Activated CD4-positive, alpha-beta memory T cell treated with anti-CD3 and anti-CD28 coated beads, Interleukin-2, amount 10 ng/mL, durations not matched to agents 7 days and 5 days (primary cell): ENCODE results near the gene ITSN1. TPM values are rescaled to one million over a fixed set of nuclear protein-coding genes. Genes with fewer than 3 reads are reported as not detected.
"Not testable (repeated sequence)": the region's sequence is repeated elsewhere in the genome, so short reads cannot be mapped to it uniquely, and the experiment has no call there.

ENCODE experiments used
- CTCF ChIA-PET: fragments of 350-600 bp; sonication (Branson Sonifier 250); formaldehyde crosslinking; loops from one replicate; lab custom pipeline; 2021; ENCODE audit warnings: antibody characterized with exemption, inconsistent platforms; lab: Charles Lee
- POLR2A ChIA-PET: fragments of 350-600 bp; sonication (Branson Sonifier 250); formaldehyde crosslinking; loops from one replicate; lab custom pipeline; 2021; ENCODE audit warnings: antibody characterized with exemption; lab: Charles Lee
- DNase-seq: peaks from one replicate; pipeline ENCODE4 v3.0.0-alpha.2; 2020
- H3K27ac Mint-ChIP-seq: one replicate; pipeline ENCODE4 v1.8.0; 2021; ENCODE audit warnings: mild to moderate bottlenecking, mixed read lengths
- H3K27me3 Mint-ChIP-seq: one replicate; pipeline ENCODE4 v1.8.0; 2021; ENCODE audit warnings: mixed read lengths
- H3K36me3 Mint-ChIP-seq: one replicate; pipeline ENCODE4 v1.8.0; 2021; ENCODE audit warnings: low read depth, mixed read lengths
- H3K4me1 Mint-ChIP-seq: one replicate; pipeline ENCODE4 v1.8.0; 2021; ENCODE audit warnings: mixed read lengths
- H3K4me3 Mint-ChIP-seq: one replicate; pipeline ENCODE4 v1.8.0; 2021; ENCODE audit warnings: mild to moderate bottlenecking, mixed read lengths
- H3K9me3 Mint-ChIP-seq: one replicate; pipeline ENCODE4 v1.8.0; 2021; ENCODE audit warnings: mixed read lengths
- total RNA-seq, 2 experiments: library from RNA; stranded (reverse); gene quantifications; one replicate each; pipeline ENCODE4 v1.2.3, GENCODE V29; 2021

The ITSN1 gene
- total RNA-seq, 2 experiments from 2014 or later = 2.7 to 4.0 TPM

- Mint-ChIP-seq H3K9me3 (no peaks in the 10 kb centered on the region), H3K4me3 (no peak overlapping the region)
- CTCF ChIA-PET = no interaction called here
Measured at GRCh38 chr21:33775100-33775828, 133.0 kb downstream of the ITSN1 start.

GRCh38 chr21:33780631-33781030 lies 138.3 kb downstream of the ITSN1 start:
- Mint-ChIP-seq H3K27me3 (no peaks in the 10 kb centered on the region), H3K36me3 (no peaks in the 10 kb centered on the region), H3K27ac (no peak overlapping the region), H3K4me3 (no peak overlapping the region), H3K4me1 (no peaks in the 10 kb centered on the region), H3K9me3 (no peaks in the 10 kb centered on the region)
- POLR2A ChIA-PET = interaction anchor here (0.7 kb wide), 1 partner anchor 135 kb away, joined by 3 read pairs; the partner anchor contains the start of gene ATP5PO
- no peak for DNase-seq
- CTCF ChIA-PET = no interaction called here

More at GRCh38 chr21:33775100-33775828, 133.0 kb downstream of the ITSN1 start:
- Mint-ChIP-seq H3K27ac (no peak overlapping the region), H3K4me1 (no peaks in the 10 kb centered on the region), H3K27me3 (no peaks in the 10 kb centered on the region), H3K36me3 (no peaks in the 10 kb centered on the region)
- POLR2A ChIA-PET = no interaction called here
- DNase-seq = no peak

GRCh38 chr21:33781121-33781520 lies 138.8 kb downstream of the ITSN1 start:
- H3K27me3 Mint-ChIP-seq = no peaks in the 10 kb centered on the region
- no peak for DNase-seq
- H3K27ac Mint-ChIP-seq = no peak overlapping the region
- POLR2A ChIA-PET = interaction anchor here (0.7 kb wide), 1 partner anchor 134 kb away, joined by 3 read pairs; the partner anchor contains the start of gene ATP5PO
- no peak overlapping the region for H3K4me3 Mint-ChIP-seq
- no peaks in the 10 kb centered on the region for H3K9me3 Mint-ChIP-seq
- CTCF ChIA-PET = no interaction called here
- no peaks in the 10 kb centered on the region for H3K4me1 Mint-ChIP-seq
- H3K36me3 Mint-ChIP-seq = no peaks in the 10 kb centered on the region

GRCh38 chr21:33783187-33783979 lies 141.1 kb downstream of the ITSN1 start:
- ChIA-PET POLR2A (no interaction called here), CTCF (no interaction called here)
- H3K4me3 Mint-ChIP-seq = no peak overlapping the region
- H3K27me3 Mint-ChIP-seq = no peaks in the 10 kb centered on the region
- no peaks in the 10 kb centered on the region for H3K4me1 Mint-ChIP-seq
- H3K36me3 Mint-ChIP-seq = no peaks in the 10 kb centered on the region
- DNase-seq = no peak
- no peak overlapping the region for H3K27ac Mint-ChIP-seq
- no peaks in the 10 kb centered on the region for H3K9me3 Mint-ChIP-seq

- no peaks in the 10 kb centered on the region for H3K36me3 Mint-ChIP-seq
- H3K4me3 Mint-ChIP-seq = no peak overlapping the region
- H3K4me1 Mint-ChIP-seq = no peaks in the 10 kb centered on the region
- H3K27ac Mint-ChIP-seq = no peak overlapping the region
- ChIA-PET POLR2A (no interaction called here), CTCF (no interaction called here)
- no peak for DNase-seq
- H3K27me3 Mint-ChIP-seq = no peaks in the 10 kb centered on the region
- H3K9me3 Mint-ChIP-seq = no peaks in the 10 kb centered on the region
Measured at GRCh38 chr21:33787431-33787830, 145.1 kb downstream of the ITSN1 start.

- POLR2A ChIA-PET, H3K4me3 Mint-ChIP-seq, H3K27me3 Mint-ChIP-seq, H3K9me3 Mint-ChIP-seq, CTCF ChIA-PET, H3K36me3 Mint-ChIP-seq, H3K27ac Mint-ChIP-seq, H3K4me1 Mint-ChIP-seq, DNase-seq: not testable (repeated sequence)
Measured at GRCh38 chr21:33788438-33788837, 146.1 kb downstream of the ITSN1 start.

GRCh38 chr21:33789697-33790096 lies 147.4 kb downstream of the ITSN1 start:
- ChIA-PET POLR2A (no interaction called here), CTCF (no interaction called here)
- H3K27ac Mint-ChIP-seq = no peak overlapping the region
- H3K4me3 Mint-ChIP-seq = no peak overlapping the region
- H3K27me3 Mint-ChIP-seq = no peaks in the 10 kb centered on the region
- no peak for DNase-seq
- H3K4me1 Mint-ChIP-seq = no peaks in the 10 kb centered on the region
- H3K9me3 Mint-ChIP-seq = no peaks in the 10 kb centered on the region
- no peaks in the 10 kb centered on the region for H3K36me3 Mint-ChIP-seq

- POLR2A ChIA-PET = no interaction called here
- Mint-ChIP-seq H3K36me3 (no peaks in the 10 kb centered on the region), H3K9me3 (no peaks in the 10 kb centered on the region), H3K4me3 (no peak overlapping the region), H3K4me1 (no peaks in the 10 kb centered on the region), H3K27ac (no peak overlapping the region), H3K27me3 (no peaks in the 10 kb centered on the region)
- CTCF ChIA-PET = no interaction called here
- no peak for DNase-seq
Measured at GRCh38 chr21:33791073-33791472, 148.8 kb downstream of the ITSN1 start.

- Mint-ChIP-seq H3K27ac (no peak overlapping the region), H3K4me3 (no peak overlapping the region), H3K36me3 (no peaks in the 10 kb centered on the region), H3K27me3 (no peaks in the 10 kb centered on the region), H3K9me3 (no peaks in the 10 kb centered on the region), H3K4me1 (no peaks in the 10 kb centered on the region)
- ChIA-PET CTCF (no interaction called here), POLR2A (no interaction called here)
- DNase-seq = no peak
Measured at GRCh38 chr21:33794596-33794995, 152.3 kb downstream of the ITSN1 start.

- CTCF ChIA-PET = no interaction called here
- DNase-seq = no peak
- Mint-ChIP-seq H3K4me3 (no peak overlapping the region), H3K27ac (no peak overlapping the region), H3K9me3 (no peaks in the 10 kb centered on the region), H3K27me3 (no peaks in the 10 kb centered on the region), H3K4me1 (no peaks in the 10 kb centered on the region), H3K36me3 (no peaks in the 10 kb centered on the region)
- POLR2A ChIA-PET = no interaction called here
Measured at GRCh38 chr21:33797565-33797964, 155.3 kb downstream of the ITSN1 start.

GRCh38 chr21:33799378-33800090 lies 157.2 kb downstream of the ITSN1 start:
- no peak for DNase-seq
- Mint-ChIP-seq H3K9me3 (no peaks in the 10 kb centered on the region), H3K4me1 (no peaks in the 10 kb centered on the region), H3K4me3 (no peak overlapping the region), H3K36me3 (no peaks in the 10 kb centered on the region), H3K27ac (no peak overlapping the region), H3K27me3 (no peaks in the 10 kb centered on the region)
- ChIA-PET POLR2A (no interaction called here), CTCF (no interaction called here)

- CTCF ChIA-PET = no interaction called here
- Mint-ChIP-seq H3K27me3 (no peaks in the 10 kb centered on the region), H3K9me3 (no peaks in the 10 kb centered on the region), H3K27ac (no peak overlapping the region), H3K4me3 (no peak overlapping the region), H3K4me1 (no peaks in the 10 kb centered on the region), H3K36me3 (no peaks in the 10 kb centered on the region)
- POLR2A ChIA-PET = no interaction called here
- no peak for DNase-seq
Measured at GRCh38 chr21:33800753-33801423, 158.6 kb downstream of the ITSN1 start.
